Mammary epithelial cell (primary cell): ENCODE results near the gene CCDC7.

ENCODE experiments used
- CTCF ChIP-seq, 2 donors: IDR thresholded peaks in 1 of 2; conservative IDR thresholded peaks in 1 of 2; 2 replicates each; pipeline ENCODE4 v1.5.1; 2011 to 2012; ENCODE audit warnings: inconsistent platforms in 2 of 2, low read length in 2 of 2, mild to moderate bottlenecking in 2 of 2, control low read depth in 1 of 2, low read depth in 1 of 2; ENCODE audit not compliant: insufficient read depth in 1 of 2; ENCODE audit errors: extremely low read depth in 1 of 2
- EZH2 ChIP-seq: IDR thresholded peaks from 2 replicates; pipeline ENCODE4 v1.6.1; 2012; ENCODE audit warnings: low read length, inconsistent platforms, borderline replicate concordance

GRCh38 chr10:32889631-32890212 lies 443.8 kb downstream of the CCDC7 start:
- TF ChIP-seq EZH2: no peak
- no peak for TF ChIP-seq CTCF (conservative IDR thresholded peaks at IDR 0.05 in 1 of 2, IDR thresholded peaks at IDR 0.05 in 1 of 2; ENCODE audit: extremely low read depth in 1 of 2, insufficient read depth in 1 of 2, low read depth in 1 of 2, low read length in 2 of 2)
